CMK (cell line): Measurements from ENCODE around the gene C7orf57.
"Not testable (repeated sequence)": the region's sequence is repeated elsewhere in the genome, so short reads cannot be mapped to it uniquely, and the experiment has no call there.

Source experiments
- DNase-seq: peaks from one replicate; pipeline ENCODE4 v3.0.0-alpha.2; 2010; ENCODE audit warnings: low read depth

C7orf57 gene

DNA sequence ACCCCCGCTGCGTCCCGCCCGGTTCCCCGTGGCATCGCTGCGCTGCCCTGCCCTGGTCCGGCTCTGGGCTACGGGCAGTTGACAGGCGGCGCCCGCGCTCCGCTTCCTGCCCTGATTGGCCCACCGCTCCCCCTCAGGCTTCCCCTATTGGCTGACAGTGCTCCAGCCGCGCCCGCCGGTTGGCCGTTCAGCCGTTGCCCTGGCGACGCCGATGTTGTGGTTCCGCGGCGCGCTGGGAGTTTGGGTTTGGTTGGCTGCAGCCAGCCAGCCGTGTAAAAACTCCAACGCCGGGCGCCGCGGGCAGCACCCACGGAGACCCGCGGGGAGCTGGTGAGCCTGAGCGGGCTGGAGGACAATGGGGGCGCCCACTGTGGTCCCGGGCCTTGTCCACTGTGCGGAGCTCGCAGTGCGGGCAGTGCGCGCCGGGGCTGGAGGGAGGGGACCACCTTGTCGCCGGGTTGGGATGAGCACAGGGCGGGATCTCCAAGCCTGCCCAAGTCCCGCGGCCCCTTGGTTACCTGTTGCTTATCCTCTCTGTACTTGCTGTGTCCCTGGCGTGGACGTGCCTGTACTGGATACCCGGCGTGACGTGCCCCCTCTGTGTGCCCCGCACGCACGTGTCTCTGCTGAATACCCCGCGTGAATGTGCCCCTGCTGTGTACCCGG is at the start of gene C7orf57:
Gene C7orf57 (plus strand): TSS at position 243 of the 666 bp plus-strand sequence. CDS start 766 bp downstream, outside the sequence.
- DNase-seq = no peak

DNA sequence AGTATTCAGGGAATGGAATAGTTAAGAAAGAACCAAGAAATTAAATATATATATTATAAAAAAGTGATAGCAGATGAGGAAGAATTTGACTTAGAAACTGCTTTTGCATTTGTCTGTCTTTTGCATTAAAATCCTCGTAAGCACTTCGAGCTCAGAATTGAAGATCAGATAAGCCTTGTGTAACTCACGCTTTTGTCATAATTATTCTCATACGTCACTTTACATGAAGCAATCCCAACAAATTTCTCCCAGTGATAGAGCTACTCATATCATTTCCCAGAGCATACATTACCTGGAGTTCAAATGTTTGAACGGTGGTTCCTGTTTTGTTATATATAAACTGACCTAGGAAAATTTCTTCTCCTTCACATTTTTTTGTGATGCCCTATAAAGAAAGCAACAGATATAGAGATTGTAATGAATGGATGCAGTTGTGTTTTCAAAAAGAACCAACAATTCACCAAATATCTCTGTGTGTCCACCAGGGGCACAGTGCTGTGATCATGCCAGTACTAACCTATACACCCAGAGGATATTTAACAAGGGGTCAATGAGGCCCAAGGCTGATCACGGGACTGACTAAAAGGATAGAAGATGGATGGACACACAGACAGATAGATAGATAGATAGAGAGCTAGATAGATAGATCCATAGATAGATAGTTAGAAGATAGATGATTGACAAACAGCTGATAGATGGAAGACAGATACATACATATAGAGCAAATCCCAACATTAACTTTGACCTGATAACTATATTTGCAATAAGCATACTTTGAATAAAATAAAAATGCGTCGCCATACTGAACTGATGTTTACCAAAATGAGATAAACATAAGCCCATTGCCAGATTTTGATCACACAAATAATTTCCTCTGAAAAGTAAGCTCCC is 46.6 kb upstream of the C7orf57 start:
- DNase-seq = no peak

DNA sequence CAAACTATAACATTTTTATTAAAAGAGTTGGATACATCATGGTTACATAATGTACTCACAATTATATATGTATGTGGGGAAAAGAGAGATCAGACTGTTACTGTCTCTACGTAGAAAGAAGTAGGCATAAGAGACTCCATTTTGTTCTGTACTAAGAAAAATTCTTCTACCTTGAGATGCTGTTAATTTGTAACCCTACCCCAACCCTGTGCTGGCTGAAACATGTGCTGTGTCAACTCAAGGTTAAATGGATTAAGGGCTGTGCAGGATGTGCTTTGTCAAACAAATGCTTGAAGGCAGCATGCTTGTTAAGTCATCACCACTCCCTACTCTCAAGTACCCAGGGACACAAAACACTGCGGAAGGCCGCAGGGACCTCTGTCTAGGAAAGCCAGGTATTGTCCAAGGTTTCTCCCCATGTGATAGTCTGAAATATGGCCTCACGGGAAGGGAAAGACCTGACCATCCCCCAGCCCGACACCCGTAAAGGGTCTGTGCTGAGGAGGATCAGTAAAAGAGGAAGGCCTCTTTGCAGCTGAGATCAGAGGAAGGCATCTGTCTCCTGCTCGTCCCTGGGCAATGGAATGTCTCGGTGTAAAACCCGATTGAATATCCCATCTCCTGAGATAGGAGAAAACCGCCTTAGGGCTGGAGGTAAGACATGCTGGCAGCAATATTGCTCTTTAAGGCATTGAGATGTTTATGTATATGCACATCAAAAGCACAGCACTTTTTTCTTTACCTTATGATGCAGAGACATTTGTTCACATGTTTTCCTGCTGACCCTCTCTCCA is 45.5 kb upstream of the C7orf57 start:
- DNase-seq = not testable (repeated sequence)

DNA sequence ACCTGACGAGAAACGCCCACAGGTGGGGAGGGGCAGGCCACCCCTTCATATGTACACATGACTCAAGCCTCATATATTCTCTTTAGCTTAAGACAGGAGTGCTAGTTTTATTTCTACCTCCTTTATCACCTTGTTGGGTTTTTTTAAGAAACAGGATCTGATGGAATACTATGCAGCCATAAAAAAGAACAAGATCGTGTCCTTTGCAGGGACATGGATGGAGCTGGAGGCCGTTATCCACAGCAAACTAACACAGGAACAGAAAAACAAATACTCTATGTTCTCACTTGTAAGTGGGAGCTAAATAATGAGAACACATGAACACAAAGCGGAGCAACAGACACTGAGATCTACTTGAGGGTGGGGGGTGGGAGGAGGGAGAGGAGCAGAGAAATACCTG is 44.8 kb upstream of the C7orf57 start:
- DNase-seq = no peak

DNA sequence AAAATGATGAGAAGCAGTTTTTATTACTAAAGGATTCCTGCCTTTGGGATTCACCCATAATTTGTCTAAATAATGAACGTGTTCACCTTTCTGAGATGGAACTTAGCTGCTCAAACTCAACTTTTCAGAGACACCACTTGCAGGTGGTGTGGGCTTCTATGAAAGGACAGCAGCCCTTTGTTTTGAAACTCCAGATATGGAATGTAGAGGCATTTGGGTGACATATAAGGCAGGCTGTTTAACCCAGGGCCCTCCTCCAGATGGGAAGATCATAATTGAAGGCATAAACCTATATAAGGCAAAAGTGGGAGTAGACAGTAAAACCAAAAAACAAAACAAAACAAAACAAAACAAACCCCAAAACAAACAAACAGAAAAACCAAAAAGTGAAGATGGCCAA is 44.1 kb upstream of the C7orf57 start:
- DNase-seq = no peak

DNA sequence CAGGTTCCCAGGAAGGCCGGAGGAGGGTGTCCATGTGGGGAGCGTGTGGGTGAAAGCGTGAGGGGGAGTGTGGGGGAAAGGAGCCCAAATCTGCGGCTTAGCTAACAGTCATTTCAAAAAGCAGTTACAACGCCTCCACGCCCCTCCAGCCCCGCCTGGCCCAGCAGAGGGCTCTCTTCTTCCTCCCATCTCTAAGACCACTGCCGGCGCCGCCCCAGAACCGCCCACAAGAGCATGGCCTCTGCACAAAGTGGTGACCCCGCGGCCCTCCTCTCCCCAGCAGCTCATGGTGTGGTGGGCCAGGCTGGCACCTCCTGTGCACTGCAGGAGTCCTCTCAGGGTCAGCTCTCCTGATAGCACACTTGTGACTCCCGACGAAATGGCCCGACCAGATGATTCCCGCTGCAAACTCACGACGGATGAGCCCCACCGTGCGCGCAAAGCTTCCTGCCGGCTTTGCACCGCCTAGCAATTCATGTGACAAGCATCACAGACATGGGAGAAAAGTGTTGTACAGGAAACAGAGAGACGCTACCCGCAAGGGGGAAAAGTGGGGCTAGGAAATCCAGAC is 43.5 kb upstream of the C7orf57 start:
- peak; percentile 61 for DNase-seq

DNA sequence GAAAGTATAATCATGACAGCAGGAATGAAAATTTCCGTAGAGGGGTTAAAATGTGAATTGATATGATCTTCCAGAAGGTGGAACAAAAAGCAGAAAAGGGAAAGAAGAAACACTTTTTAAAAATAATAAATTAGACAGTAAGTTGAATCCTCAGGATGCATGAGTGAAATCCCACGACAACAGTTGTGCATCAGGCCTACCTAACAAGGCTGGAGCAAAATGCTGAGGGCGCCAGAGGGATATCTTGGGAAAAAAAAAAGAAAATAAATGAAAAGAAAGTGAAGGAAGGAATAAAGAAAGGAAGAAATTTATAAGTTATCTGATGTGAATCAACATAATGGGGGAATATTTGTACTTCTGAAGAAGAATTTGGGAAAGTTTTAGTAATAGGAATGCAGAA is 42.9 kb upstream of the C7orf57 start:
- no peak for DNase-seq

DNA sequence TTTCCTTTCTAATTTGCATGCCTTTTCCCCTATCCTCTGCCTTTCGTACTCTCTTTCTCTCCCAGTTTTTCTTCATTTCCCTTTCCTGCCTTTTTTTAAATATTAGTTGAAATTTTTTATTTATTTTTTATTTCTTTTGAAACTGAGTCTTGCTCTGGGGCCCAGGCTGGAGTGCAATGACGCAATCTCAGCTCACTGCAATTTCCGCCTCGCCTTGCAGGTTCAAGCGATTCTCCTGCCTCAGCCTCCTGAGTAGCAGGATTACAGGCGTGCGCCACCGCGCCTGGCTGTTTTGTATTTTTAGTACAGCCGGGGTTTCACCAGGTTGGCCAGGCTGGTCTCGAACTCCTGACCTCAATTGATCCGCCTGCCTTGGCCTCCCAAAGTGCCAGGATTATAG is 35.9 kb upstream of the C7orf57 start:
- no peak for DNase-seq

DNA sequence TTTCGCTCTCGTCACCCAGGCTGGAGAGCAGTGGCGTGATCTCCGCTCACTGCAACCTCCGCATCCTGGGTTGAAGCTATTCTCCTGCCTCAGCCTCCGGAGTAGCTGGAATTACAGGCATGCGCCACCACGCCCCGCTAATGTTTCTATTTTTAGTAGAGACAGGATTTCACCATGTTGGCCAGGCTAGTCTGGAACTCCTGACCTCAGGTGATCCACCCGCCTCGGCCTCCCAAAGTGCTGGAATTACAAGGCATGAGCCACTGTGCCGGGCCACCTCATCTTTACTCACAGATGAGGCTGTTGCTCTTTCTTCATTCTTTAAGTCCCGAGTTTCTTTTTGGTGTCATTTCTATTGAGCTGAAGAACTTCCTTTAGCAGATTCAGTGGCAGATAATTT is 35.2 kb upstream of the C7orf57 start:
- not testable (repeated sequence) for DNase-seq

DNA sequence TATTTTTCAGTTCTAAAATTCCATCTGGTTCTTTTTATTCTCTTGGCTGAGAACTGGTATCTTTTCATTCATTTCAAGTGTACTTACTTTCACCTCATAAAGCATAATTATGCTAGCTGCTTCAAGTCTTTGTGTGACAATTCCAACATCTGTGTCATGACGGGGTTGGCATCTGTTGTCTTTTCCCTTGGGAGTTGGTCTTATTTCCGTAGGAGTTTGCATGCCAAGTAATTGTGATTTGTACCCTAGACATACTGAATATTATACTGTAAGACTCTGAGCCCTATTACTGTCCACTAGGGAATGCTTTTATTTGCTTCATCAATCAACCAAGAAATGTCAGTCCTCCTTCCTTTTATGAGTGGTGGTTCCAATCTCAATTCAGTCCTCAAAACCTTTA is 31.3 kb upstream of the C7orf57 start:
- no peak for DNase-seq

DNA sequence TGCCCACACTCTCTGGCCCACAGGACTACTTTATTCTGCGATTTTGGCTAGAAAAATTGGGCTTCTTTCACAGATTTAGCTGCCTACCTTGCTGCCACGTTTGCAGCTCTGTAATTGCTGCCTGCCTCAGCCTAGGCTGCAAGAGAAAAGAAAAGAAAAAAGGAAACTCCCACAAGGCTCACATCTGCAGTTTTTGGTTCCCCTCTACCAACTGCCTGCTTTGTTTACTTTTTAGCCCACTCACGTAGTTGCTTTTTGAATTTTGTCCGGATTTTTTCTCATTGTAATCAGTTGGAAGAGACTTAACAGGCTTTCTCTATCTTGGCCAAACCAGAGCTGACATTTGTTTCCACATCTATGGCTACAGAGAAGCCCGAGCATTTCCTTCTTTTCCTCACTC is 30.7 kb upstream of the C7orf57 start:
- no peak for DNase-seq

DNA sequence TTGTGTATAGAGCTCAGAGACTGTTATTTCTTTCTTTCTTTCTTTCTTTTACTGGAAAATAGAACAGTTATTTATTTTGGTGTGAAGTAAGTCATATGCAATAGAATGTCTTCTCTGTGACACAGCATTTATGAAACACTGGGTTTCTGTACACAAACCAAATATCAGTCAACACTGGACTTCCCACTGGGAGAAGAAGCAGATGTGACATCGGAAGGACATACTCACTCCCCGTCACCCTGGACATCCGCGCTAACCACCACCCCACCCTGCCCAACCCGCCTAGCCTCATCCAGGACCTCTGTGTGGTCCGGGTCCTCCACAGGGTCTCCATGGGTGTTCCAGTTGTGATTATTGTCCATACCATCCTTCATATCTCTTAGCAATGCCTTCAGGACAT is 28.5 kb upstream of the C7orf57 start:
- no peak for DNase-seq

DNA sequence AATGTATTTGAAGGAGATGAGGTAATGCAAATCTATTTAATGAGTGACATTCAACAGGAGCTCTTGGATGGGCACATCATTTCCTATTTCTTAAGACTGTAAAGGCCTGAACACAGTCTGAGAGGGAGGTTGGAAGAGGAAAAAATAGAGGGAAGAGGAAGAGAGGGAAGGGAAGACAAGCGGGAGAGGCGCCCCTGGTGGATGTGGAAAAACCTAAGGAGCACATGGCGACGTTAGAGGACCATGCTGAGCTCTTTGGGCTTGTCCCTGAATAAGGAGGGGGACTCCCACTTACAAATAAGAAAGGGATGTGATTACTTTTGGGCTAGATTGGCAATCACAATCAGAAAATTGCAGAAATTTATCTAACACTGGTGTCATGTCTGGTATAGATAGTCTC is 26.1 kb upstream of the C7orf57 start:
- DNase-seq = no peak

DNA sequence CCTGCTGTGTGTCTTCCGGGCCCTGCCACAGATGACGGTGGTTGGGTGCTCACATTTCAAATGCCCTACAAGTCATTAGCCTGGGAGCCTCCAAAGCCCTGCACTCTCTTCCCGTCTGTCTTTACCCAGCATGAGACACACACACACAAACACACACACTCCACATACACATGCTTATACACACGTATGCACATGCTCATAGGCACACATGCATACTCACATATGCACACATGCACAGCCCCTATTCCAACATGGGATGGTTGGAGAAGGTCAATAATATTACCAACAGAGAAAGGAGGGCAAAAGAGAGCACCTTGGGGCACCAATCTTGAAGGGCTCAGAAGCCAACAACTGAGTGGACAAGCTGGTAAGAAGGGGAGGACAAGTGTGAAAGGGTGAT is 25.4 kb upstream of the C7orf57 start:
- no peak for DNase-seq

DNA sequence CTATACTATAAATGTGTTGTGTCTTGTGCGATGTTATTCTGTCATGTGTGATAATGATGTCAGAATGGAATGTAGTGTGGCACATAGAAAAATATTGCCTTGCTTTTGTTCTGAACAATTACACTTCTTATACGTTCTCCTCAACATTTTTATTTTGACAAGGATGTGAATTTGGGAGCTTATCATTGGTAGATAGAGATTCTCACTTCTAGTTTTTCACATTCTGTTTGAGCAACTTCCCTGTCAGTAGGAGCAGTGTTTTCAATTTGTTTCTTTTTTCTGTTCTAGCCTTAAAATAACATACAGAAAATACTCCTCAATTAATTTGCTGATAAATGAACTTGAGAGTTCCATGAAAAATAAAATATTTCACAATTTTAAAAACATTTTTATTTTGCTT is 24.0 kb upstream of the C7orf57 start:
- no peak for DNase-seq

DNA sequence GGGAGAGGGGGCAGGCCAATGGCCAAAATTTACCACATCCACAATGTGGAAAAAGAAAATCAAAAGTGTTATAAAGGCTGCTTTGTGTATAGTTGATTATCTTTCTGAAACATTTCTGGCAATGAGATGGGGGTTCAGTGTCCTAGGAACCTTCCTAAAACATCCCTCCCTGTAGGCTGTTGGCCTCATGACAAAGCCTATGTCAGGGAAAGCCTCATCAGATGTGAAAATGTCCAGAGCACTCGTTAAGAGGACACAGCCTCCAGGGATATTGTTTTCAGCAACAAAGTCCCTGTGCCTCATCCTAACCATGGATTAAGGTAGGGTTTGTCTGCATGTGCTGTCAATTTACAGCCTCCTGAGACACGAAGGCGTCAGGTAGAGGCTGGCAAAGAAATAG is 23.4 kb upstream of the C7orf57 start:
- DNase-seq = no peak

DNA sequence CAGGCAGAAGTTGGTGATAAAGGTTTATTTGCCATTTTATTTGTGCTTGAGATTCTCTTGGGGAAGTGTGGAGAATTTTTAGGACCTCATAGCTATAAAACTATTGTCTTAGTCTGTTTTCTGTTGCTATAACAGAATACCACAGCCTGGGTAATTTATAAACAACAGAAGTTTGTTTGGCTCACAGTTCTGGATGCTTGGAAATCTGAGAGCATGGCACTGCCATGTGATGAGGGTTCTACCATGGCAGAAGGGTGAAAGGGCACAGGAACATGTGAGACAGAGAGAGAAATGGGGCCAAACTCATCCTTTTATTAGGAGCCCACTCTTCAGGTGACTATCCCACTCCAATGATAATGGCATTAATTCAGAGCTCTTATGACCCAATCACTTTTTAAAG is 18.7 kb upstream of the C7orf57 start:
- no peak for DNase-seq

DNA sequence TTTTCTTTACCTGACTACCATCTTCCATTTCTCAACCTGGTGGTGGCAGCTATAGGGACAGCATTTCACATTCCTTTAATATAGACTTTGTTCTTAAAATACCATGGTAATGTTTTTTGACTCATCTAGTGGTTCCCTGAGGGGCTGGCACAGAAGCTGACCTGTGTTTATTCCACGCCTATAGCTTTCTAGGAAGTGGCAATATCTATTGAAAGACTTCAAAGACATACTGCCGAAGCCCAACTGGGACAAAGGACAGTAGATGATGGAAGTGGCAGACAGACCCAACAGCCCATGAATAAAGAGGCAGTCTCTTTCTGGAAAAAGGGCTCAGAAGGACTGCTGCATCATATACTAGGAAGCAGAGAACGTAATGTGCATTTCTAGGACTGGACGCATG is 17.7 kb upstream of the C7orf57 start:
- no peak for DNase-seq

DNA sequence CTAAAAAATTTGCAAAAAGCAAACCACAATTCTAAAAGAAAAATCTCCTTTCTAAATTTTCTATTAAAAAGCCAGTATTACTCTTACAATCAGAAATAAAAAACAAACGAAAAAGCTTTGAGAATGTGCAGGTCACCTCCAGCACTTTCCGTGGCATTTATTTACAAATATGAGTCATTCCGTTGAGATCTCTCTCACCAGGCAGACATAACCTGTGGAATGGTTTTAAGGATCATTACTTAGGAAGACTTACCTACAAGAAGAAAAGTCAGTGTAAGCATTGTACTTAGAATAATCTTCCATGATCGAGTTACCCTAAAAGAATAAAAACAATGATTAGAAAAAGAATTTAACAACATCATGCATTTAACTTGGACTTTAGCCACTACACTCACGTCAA is 9.7 kb upstream of the C7orf57 start:
- no peak for DNase-seq

DNA sequence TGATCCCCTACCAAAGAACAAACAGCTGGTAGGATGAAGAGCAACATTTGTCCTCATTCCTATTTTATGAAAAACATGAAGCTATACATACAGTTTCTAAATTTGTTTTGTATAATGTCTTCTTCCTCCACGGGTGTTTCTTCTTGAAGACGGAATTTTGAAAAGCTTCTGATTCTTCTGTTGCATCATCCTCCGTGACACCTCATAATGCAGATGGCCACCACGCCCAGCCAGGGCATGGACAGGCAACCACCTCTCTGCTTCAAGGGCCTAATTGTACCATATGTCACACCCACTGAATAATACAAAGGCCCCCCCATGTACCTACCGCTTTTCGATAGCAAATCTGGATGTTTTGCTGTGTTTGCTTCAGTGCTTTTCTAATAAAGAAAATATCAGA is 6.4 kb upstream of the C7orf57 start, which contains the start of gene SUN3:
Gene SUN3 (minus strand): TSS at position 170 of the 400 bp plus-strand sequence. CDS start 169 bp downstream, at position 1.
- no peak for DNase-seq

DNA sequence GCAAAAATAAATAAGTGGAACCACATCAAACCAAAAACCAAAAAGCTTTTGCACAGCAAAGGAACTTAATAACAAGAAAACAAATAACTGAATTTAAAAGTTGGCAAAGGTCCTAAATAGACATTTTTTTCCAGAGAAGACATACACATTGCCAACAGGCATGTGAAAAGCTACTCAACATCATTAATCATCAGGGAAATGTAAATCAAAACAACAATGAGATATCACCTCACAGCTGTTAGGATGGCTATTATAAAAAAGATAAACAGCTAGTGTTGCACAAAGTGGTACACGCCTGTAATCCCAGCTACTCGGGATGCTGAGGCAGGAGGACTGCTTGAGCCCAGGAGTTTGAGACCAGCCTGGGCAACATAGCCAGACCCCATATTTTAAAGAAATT is 4.2 kb upstream of the C7orf57 start:
- DNase-seq = no peak

DNA sequence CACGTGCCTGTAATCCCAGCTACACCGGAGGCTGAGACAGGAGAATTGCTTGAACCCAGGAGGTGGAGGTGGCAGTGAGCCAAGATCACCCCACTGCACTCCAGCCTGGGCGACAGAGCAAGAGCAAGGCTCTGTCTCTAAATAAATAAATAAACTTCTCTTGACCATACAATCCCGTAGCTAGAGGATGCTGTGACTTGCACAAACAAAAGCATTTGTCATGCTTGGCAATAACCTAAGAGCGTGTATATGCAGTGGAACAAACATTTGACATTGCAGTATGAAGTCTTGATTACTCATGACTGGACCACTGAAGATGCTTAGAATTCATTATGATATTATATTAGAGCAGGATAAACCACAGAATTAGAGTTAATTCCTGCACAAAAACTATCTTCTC is 1.4 kb upstream of the C7orf57 start:
- no peak for DNase-seq
